Fibroblast of villous mesenchyme (primary cell): Measurements from ENCODE around the gene KRTAP24-1. TPM values are rescaled to one million over a fixed set of nuclear protein-coding genes. Genes with fewer than 3 reads are reported as not detected.

Experiments
- DNase-seq: peaks from one replicate; pipeline ENCODE4 v3.0.0-alpha.2; 2010; ENCODE audit warnings: low read depth
- H3K4me3 ChIP-seq: 2 replicates; pipeline ENCODE4 v1.5.1; 2011; ENCODE audit warnings: low read depth, mild to moderate bottlenecking, low read length
- total RNA-seq: library from RNA; depleted of rRNA; stranded (reverse); fragments of >200 nt; gene quantifications from 2 replicates; pipeline ENCODE4 v1.2.3, GENCODE V29; 2012
- TF ChIP-seq, protein P1 (sequence below): IDR thresholded peaks from 2 replicates; pipeline ENCODE4 v1.5.1; 2012; ENCODE audit warnings: low read depth, mild to moderate bottlenecking, low read length; ENCODE audit not compliant: insufficient read depth

Gene KRTAP24-1
- total RNA-seq, 1 donor, result not detected

GRCh38 chr21:30243691-30244090 lies 39.1 kb downstream of the KRTAP24-1 start:
- no peak overlapping the region for H3K4me3 ChIP-seq
- no peak for DNase-seq
- TF ChIP-seq, protein P1, sequence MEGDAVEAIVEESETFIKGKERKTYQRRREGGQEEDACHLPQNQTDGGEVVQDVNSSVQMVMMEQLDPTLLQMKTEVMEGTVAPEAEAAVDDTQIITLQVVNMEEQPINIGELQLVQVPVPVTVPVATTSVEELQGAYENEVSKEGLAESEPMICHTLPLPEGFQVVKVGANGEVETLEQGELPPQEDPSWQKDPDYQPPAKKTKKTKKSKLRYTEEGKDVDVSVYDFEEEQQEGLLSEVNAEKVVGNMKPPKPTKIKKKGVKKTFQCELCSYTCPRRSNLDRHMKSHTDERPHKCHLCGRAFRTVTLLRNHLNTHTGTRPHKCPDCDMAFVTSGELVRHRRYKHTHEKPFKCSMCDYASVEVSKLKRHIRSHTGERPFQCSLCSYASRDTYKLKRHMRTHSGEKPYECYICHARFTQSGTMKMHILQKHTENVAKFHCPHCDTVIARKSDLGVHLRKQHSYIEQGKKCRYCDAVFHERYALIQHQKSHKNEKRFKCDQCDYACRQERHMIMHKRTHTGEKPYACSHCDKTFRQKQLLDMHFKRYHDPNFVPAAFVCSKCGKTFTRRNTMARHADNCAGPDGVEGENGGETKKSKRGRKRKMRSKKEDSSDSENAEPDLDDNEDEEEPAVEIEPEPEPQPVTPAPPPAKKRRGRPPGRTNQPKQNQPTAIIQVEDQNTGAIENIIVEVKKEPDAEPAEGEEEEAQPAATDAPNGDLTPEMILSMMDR, result no peak

- DNase-seq, result no peak
- TF ChIP-seq, protein P1, result no peak
- H3K4me3 ChIP-seq, result no peak overlapping the region
These were observed 42.1 kb downstream of the KRTAP24-1 start for GRCh38 chr21:30240661-30241060.

DNA sequence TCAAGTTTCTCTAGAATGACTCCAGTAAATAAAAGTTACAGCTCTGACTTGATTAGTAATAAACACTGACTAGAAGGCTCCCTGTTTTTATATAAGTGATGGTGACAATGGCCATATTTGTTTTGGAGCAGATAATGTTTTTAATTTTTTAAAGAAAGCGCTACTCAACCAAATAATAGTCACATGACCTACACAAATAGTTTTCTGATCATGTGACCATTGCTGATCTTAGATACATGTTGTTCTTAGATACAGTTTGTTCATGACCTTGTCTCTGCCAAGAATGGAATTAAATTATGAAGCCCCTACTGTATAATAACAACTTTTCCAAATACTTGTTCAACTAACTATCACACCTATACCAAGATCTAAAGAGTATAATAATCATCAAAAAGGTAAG lies 44.6 kb downstream of the KRTAP24-1 start:
- no peak overlapping the region for H3K4me3 ChIP-seq
- TF ChIP-seq, protein P1, result no peak
- no peak for DNase-seq

- DNase-seq, result peak; percentile 22
- TF ChIP-seq, protein P1, result no peak
- no peak overlapping the region for H3K4me3 ChIP-seq
These were observed 48.1 kb downstream of the KRTAP24-1 start for GRCh38 chr21:30234643-30235042.

DNA sequence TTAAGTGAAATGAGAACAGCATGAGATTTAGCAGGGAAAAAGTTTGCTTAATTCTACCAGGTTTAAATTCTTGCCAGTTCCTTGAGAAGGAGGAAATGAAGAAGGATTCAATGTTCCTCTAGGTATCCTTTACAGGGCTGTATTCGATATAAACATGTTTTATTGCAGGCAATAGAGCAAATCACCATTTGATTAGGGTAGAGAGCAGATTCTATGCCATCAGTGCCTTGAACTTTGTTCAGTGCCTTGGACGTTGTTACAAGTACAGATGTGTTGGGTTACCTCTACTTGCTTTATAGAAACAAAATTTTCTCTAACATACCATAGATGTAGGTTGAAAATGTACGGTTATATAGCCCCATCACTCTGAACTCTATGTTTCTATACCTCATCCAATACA lies 48.7 kb downstream of the KRTAP24-1 start:
- H3K4me3 ChIP-seq, result no peak overlapping the region
- TF ChIP-seq, protein P1, result no peak
- no peak for DNase-seq

- no peak for DNase-seq
- TF ChIP-seq, protein P1, result no peak
- no peak overlapping the region for H3K4me3 ChIP-seq
These were observed 49.3 kb downstream of the KRTAP24-1 start for GRCh38 chr21:30233228-30234020.

- TF ChIP-seq, protein P1, result no peak
- peak; percentile 32 for DNase-seq
- no peak overlapping the region for H3K4me3 ChIP-seq
These were observed 50.7 kb downstream of the KRTAP24-1 start for GRCh38 chr21:30232011-30232410.
